Progenitor cell of endocrine pancreas (in vitro differentiated cells): ENCODE measurements around the gene SCGB1C2. TPM values are rescaled to one million over a fixed set of nuclear protein-coding genes. Genes with fewer than 3 reads are reported as not detected.
A peak's percentile ranks its signal among the peaks of the same experiment; 100 is the strongest.

Experiments used
- DNase-seq: peaks from one replicate; pipeline ENCODE4 v3.0.0; 2021; ENCODE audit warnings: low spot score; ENCODE audit not compliant: unreplicated experiment
- H3K27ac Mint-ChIP-seq: 2 replicates; pipeline ENCODE4 v1.8.0; 2021; ENCODE audit warnings: mild to moderate bottlenecking, moderate library complexity, mixed read lengths
- H3K27me3 Mint-ChIP-seq: 2 replicates; pipeline ENCODE4 v1.8.0; 2021; ENCODE audit warnings: mixed read lengths
- H3K36me3 Mint-ChIP-seq: 2 replicates; pipeline ENCODE4 v1.8.0; 2022; ENCODE audit warnings: mixed read lengths; ENCODE audit not compliant: insufficient read depth
- H3K4me1 Mint-ChIP-seq: 2 replicates; pipeline ENCODE4 v1.8.0; 2021; ENCODE audit warnings: low read depth, mixed read lengths
- H3K4me3 Mint-ChIP-seq: 2 replicates; pipeline ENCODE4 v1.8.0; 2021; ENCODE audit warnings: low read depth, mild to moderate bottlenecking, moderate library complexity, mixed read lengths
- H3K9me3 Mint-ChIP-seq: 2 replicates; pipeline ENCODE4 v1.8.0; 2021; ENCODE audit warnings: low read depth, mixed read lengths
- total RNA-seq: library from RNA; stranded (reverse); gene quantifications from 2 replicates; pipeline ENCODE4 v1.2.1, GENCODE V29; 2021
- TF ChIP-seq, protein P1 (sequence below): fragments of 200-600 bp; sonication (generic); IDR thresholded peaks from one replicate; pipeline ENCODE4 v1.5.0; 2021; ENCODE audit warnings: antibody characterized with exemption, mild to moderate bottlenecking; ENCODE audit not compliant: unreplicated experiment

Gene SCGB1C2
- total RNA-seq, 1 donor from 2014 or later, result not detected

DNA sequence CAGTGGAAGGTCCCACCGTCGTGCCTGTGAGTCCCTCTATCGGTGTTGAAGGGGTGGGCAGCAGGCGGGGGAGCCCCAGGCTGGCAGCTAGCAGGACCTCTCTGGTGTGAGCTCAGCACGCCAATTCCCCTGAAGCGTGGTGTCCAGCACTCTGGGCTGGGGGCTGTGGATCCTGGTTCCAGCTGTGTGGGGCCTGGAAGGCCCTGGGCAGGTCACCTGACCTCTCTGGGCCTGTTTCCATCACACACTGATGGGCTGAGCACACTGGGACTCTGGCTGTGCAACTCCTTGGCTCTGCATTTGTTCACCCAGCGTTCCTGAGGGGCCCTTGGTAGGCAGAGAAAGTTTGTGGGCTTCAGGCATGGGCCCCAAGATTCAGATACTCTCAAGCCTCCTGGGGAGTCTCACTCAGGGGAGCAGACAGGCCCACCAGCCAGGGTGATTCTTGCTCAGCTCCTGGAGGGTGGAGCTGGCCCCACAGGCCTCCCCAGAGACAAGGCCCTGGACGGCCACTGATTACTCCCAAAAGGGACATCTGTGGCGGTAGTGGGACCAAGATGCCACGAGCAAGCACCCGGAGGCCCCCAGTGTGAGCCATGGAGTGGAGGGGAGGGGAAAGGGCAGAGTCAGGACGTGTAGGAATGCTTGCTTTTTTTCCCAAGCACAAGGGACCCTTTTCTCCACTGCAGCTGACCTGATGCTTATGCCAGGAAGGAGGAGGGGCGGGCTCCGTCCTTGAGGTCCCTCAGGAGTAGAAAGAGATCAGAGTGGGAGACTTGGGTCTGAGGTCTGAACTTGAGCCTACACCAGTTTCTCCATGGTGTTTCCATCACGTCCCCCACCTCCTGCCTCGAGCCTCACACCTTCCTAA is 8.5 kb downstream of the SCGB1C2 start:
- Mint-ChIP-seq H3K9me3 (no peaks in the 10 kb centered on the region), H3K27ac (no peak overlapping the region), H3K27me3 (peaks cover 2% of the 10 kb centered on the region), H3K4me3 (no peak overlapping the region), H3K4me1 (no peaks in the 10 kb centered on the region), H3K36me3 (no peaks in the 10 kb centered on the region)
- TF ChIP-seq, protein P1, sequence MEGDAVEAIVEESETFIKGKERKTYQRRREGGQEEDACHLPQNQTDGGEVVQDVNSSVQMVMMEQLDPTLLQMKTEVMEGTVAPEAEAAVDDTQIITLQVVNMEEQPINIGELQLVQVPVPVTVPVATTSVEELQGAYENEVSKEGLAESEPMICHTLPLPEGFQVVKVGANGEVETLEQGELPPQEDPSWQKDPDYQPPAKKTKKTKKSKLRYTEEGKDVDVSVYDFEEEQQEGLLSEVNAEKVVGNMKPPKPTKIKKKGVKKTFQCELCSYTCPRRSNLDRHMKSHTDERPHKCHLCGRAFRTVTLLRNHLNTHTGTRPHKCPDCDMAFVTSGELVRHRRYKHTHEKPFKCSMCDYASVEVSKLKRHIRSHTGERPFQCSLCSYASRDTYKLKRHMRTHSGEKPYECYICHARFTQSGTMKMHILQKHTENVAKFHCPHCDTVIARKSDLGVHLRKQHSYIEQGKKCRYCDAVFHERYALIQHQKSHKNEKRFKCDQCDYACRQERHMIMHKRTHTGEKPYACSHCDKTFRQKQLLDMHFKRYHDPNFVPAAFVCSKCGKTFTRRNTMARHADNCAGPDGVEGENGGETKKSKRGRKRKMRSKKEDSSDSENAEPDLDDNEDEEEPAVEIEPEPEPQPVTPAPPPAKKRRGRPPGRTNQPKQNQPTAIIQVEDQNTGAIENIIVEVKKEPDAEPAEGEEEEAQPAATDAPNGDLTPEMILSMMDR, result no peak
- DNase-seq, result no peak

DNA sequence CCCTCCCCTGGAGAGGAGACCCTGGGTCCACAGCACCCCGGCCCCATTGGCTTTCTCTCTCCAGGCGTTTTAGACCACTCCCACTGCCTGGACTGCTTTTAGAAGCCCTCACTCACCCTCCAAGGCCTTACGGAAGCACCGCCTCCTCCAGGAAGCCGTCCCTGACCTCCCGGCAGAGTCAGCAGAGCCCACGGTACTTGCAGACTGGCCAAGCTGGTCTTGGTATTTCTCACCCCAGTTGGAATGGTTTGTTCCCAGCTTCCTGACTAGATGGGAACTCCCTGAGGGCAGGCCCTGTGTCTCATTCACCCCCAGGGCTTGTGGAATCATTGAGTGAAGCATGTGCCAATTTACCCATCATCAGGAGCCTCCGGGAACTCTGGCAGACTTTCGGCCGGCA is 9.2 kb downstream of the SCGB1C2 start:
- H3K9me3 Mint-ChIP-seq, result no peaks in the 10 kb centered on the region
- no peaks in the 10 kb centered on the region for H3K36me3 Mint-ChIP-seq
- peaks cover 2% of the 10 kb centered on the region for H3K27me3 Mint-ChIP-seq
- TF ChIP-seq, protein P1, result no peak
- peak; percentile 6 for DNase-seq
- H3K4me1 Mint-ChIP-seq, result no peaks in the 10 kb centered on the region
- no peak overlapping the region for H3K4me3 Mint-ChIP-seq
- no peak overlapping the region for H3K27ac Mint-ChIP-seq

GRCh38 chr17:146983-147761 is 9.8 kb downstream of the SCGB1C2 start:
- Mint-ChIP-seq H3K9me3 (no peaks in the 10 kb centered on the region), H3K36me3 (no peaks in the 10 kb centered on the region), H3K27ac (no peak overlapping the region), H3K27me3 (peaks cover 2% of the 10 kb centered on the region), H3K4me1 (no peaks in the 10 kb centered on the region), H3K4me3 (no peak overlapping the region)
- TF ChIP-seq, protein P1, result no peak
- peak; percentile 7 for DNase-seq

DNA sequence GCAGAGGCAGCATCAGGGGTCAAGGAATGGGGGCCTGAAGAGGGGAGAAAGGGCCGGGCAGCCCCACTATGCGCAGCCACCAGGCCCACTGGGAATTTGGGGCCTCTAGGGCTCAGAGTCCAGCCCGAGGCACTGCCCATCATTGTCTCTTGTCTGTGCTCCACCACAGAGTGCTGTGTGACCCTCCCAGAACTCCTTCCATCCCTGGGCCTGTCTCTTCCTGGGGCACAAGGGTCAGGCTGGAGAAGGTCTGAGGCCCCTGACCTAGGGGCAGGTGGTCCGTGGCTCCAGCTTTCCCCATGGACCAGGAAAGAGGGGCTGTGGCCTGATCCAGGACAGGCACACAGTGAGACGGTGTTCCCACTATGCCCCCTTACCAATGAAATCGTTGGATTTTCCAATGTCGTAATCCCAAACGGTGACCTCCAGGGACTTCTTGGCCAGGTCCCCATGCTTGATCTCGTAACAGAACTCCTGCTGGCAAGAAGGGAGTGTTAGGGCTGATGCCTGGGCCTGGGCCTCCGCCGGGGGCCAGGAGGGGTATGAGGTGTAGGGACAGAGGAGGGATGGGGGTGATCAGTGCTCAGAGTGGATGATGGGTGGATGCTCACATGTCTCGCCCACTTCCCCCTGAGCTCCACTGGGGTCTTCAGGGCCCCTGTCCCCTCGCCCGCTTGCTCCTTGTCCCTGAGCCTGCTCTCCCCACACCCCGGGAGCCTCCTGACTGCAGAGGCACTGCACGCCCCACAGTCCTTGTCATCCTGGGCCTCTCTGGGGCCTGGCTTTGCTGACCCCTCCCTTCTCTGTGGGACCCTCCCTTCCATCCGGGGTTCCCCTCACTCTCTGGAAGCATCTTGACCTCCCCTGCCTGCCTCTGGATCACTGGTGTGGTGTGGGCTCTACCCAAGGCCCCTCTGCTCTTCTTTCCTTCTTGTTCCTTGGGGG is 10.7 kb downstream of the SCGB1C2 start:
- peaks cover 2% of the 10 kb centered on the region for H3K27me3 Mint-ChIP-seq
- DNase-seq, result peak; percentile 6
- TF ChIP-seq, protein P1, result no peak
- H3K4me1 Mint-ChIP-seq, result no peaks in the 10 kb centered on the region
- no peaks in the 10 kb centered on the region for H3K9me3 Mint-ChIP-seq
- H3K4me3 Mint-ChIP-seq, result no peak overlapping the region
- H3K27ac Mint-ChIP-seq, result no peak overlapping the region
- H3K36me3 Mint-ChIP-seq, result no peaks in the 10 kb centered on the region
